CD4-positive, alpha-beta T cell treated with Interleukin-17A for 1 hour (primary cell): Measurements from ENCODE around the gene SAE1.
A peak's percentile ranks its signal among the peaks of the same experiment; 100 is the strongest.

Source experiments
- DNase-seq: peaks from one replicate; pipeline ENCODE4 v3.0.0-alpha.2; 2020

Gene SAE1

GRCh38 chr19:47107202-47107952, 23.3 kb upstream of the SAE1 start:
- peak; percentile 67 for DNase-seq

DNA sequence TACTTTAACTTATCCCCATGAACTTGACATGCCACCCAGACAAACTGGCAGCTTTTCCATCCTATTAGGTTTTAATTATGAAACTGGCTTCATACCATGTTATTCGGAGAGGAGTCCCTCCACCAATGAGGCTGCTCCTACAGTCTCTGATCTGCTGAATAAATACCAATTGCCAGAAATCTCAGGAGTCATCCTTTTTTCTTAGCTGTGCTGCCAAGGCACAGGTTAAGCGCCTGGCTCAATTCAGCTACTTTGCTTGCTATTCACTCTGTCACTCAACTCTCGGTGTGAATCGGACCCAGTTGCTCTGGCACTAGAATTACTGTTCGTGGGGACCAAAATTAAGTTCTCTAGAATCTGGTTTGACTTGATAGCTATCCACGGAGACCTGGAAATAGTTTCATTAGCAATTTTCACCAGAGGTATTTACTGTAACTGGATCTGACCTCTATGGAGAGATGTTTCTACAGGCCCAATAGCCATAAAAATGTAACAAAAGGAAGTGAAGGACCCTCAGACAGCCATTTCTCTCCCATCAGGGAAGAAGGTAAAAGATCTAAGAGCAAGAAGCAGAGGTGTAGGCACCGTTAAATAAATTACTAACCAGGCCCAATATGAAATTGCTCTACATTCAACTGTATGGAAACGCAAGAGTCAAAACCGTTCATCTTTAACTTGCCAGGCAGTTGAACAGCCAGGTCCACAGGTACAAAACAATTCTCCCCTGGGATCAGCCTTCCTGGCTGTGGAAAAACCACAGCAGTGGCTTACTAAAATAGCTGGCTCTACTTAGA, 22.5 kb upstream of the SAE1 start:
- peak; percentile 34 for DNase-seq

DNA sequence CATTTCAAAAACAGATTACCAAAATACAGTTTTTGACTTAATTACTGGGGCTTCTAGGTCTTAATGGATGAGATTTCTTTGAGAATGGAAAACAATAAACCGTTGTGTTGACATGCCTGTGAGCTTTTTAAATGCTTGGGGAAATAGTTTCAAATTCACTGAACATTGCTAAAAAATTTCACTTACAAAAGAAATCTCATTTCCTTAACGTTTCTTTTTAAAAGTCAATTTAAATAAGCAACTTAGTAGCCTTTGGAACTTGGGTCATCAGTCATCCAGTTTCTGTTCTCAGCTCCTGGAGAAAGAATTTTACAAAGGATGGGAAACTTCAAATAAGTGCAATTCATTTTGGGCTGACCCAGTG, 21.5 kb upstream of the SAE1 start:
- peak; percentile 5 for DNase-seq

- peak; percentile 72 for DNase-seq
These were observed 20.9 kb upstream of the SAE1 start for GRCh38 chr19:47109541-47110375.

GRCh38 chr19:47110521-47111005, 20.1 kb upstream of the SAE1 start:
- DNase-seq = peak; percentile 70

DNA sequence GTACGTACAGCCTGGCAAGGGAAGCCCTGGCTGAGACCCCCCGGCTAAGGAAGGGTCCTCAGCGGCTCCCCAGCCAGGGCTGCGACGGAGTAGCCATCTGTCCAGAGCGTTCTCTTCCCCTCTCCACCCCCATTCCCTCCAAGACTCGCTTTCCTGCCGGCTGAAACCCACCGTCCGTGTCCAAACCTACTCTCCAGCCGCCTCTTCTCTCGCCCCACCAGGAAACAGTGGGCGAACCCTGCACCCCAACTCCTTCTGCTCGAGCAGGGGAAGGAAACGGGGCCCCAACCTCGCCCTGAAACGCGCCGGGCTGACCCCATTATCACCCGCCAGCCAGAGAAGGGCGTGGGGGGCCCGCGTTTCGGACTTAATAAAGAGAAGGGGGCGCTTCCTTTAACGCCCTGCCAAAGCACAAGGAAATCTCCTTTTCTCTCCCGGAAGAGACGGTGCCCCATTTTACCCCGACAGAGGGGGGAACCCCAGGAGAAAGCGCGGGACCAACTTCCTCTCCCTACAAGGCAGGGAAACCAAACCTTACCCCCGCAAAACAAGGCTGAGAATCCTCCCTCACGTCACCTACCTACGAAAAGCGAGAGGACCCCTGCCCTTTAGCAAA, 19.5 kb upstream of the SAE1 start:
- DNase-seq = peak; percentile 73

- no peak for DNase-seq
These were observed 18.9 kb upstream of the SAE1 start for GRCh38 chr19:47111682-47112165.

- DNase-seq = peak; percentile 93
These were observed 18.3 kb upstream of the SAE1 start for GRCh38 chr19:47112166-47112996.

- peak; percentile 100 for DNase-seq
These were observed 17.4 kb upstream of the SAE1 start, which contains the start of gene ZC3H4 for GRCh38 chr19:47112997-47113849. ZC3H4 (minus strand) TSS chr19:47113776; CDS start chr19:47112584, 1,192 bp downstream.

GRCh38 chr19:47113850-47114651, 16.6 kb upstream of the SAE1 start:
- DNase-seq = no peak

DNA sequence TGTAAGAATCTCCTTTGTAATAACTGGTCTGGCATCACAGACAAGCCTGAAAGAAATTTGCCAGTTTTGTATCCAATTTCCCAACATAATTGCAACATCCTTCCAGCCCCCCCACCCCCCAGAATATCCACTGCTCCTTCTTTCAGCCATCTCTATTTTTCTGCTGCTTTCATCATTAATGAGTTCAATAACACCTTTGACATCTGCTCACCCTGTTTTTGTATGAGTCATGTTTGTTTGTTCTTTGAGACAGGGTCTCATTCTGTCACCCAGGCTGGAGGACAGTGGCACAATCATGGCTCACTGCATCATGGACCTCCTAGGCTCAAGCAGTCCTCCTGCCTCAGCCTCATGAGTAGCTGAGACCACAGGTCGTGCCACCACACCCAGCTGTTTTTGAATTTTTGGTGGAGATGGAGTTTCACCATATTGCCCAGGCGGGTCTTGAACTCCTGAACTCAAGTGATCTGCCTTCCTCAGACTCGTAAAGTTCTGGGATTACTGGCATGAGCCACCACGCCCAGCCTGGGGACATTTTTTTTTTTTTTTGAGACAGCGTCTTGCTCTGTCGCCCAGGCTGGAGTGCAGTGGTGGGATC, 10.1 kb upstream of the SAE1 start:
- no peak for DNase-seq

DNA sequence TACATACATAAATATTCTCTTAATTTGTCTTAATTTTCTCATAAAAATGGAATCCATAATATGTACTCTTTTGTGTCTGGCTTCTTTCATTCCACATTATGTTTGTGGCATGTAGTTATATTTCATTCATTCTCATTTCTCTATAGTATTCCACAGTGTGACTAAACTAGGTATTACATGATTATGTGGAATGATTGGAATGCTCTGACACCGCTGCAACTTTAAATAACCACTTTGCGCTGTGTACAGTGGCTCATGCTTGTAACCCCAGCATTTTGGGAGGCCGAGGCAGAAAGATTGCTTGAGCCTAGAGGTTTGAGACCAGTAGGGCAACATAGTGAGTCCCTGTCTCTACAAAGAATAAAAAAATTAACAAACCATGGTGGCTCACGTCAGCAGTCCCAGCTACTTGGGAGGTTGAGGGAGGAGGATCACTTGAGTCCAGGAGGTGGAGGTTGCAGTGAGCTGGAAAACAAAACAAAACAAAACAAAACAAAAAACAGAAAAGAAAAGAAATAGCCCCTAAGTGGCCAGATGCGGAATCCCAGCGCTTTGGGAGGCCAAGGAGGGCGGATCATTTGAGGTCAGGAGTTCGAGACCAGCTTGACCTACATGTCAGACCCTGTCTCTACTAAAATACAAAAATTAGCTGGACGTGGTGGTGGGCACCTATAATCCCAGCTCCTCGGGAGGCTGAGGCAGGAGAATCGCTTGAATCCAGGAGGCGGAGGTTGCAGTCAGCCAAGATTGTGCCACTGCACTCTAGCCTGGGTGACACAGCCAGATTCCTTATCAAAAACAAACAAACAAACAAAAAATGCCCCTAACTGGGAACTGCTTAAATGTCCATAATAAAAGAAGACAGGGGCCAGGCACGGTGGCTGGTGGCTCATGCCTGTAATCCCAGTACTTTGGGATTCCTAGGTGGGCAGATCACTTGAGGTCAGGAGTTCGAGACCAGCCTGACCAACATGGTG, 8.0 kb upstream of the SAE1 start:
- no peak for DNase-seq

DNA sequence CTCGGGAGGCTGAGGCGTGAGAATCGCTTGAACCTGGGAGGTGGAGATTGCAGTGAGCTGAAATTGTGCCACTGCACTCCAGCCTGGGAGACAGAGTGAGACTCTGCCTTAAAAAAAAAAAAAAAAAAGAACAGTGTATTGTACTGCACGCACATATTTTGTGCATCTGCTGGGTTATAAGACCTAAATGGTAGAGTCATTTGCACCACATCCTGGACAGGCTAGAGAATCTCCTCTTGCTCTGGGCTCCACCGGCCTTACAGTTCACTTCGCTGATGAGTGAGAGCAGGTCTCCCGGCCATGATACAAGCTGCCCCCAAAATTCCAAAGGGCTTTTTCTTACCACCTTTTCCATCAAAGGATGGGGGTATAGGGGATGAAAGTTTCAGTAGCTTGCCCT, 7.2 kb upstream of the SAE1 start:
- DNase-seq = no peak

DNA sequence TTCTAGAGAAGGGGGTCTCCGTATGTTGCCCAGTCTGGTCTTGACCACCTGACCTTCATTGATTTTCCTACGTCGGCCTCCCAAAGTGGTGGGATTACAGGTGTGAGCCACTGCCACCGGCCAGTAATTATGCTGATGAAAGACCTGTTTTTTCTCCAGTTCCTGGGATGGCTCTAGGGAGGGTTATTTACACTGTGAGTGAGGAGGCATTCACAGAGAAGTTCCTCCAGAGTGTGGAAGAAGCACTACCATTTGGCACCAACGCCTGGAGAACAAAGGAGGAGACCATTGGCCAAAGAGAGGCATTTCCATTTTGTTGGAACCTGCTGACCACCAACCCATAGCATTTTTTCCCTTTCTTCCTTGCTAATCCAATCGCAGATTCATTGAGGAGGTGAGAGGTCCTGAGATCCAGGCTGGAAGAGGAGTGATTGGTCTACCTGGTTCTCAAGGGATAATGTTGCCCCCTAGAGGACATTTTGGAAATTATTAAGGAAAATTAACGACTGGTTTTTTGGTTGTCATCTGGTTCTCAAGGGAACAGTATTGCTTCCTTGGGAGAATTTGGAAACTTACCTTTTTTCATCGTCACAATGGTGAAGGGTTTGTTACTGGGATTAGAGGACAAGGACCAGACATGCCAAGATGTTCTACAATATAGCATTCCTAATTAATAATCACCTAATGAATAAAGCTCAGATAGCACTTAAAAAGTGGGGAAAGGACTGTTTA, 5.5 kb upstream of the SAE1 start:
- peak; percentile 79 for DNase-seq

GRCh38 chr19:47125669-47125938, 5.0 kb upstream of the SAE1 start:
- DNase-seq = no peak

GRCh38 chr19:47129579-47129978, 1.1 kb upstream of the SAE1 start:
- DNase-seq = no peak

GRCh38 chr19:47130120-47130588, 481 bp upstream of the SAE1 start:
- no peak for DNase-seq
